Measurements from ENCODE around the gene LTBP2. TPM values are rescaled to one million over a fixed set of nuclear protein-coding genes. Genes with fewer than 3 reads are reported as not detected.

Gene LTBP2
- total RNA-seq = 39.5 TPM
- long read RNA-seq, partial matches to known transcripts = 55 of 61 reads
- long read RNA-seq, other reads (novel, unspliced or antisense) = 5 of 61 reads

DNA sequence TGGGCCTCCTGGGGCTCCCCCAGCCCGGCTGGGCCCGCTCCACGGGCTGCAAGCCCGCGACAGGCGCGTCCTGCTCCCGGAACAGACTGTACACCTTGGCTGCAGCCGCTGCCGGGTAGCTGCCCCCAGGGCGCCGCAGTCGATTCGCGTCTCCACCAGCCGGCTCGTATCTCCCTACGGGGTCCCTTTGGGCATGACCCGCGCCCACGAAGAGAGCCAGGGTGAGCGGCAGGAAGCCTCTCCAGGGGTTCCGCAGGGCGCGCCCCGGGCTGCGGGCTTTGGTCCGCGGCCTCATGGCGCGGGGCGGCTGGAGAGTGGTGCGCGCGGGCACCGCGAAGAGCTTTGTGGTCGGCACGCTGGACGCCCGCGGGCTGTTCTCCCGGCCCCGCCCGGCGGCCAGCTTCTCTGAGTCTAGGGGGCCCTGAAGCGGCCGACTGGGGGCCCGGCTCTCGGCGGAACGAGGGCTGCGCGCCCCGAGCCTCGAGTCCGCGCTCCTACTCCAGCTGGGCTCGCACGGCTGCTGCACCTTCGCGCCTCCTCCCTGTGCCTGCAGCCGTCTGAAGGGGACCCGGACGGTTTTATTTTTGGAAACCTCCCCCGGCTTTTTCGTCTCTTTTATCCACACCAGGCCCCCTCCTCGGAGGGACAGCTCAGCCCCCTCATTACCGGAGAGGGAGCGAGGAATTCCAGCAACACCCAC lies at the start of gene LTBP2:
Gene LTBP2, minus strand, starts transcription at position 588 of the 700 bp plus-strand sequence. Its CDS starts 293 bp downstream, at position 295.
- ATAC-seq = peak; percentile 30 to 53
- peak within 1 kb of the TSS; percentile 71 for H3K4me3 ChIP-seq
- intact Hi-C loops (cut with DNase I) = no loop called here
- TF ChIP-seq, protein P1, sequence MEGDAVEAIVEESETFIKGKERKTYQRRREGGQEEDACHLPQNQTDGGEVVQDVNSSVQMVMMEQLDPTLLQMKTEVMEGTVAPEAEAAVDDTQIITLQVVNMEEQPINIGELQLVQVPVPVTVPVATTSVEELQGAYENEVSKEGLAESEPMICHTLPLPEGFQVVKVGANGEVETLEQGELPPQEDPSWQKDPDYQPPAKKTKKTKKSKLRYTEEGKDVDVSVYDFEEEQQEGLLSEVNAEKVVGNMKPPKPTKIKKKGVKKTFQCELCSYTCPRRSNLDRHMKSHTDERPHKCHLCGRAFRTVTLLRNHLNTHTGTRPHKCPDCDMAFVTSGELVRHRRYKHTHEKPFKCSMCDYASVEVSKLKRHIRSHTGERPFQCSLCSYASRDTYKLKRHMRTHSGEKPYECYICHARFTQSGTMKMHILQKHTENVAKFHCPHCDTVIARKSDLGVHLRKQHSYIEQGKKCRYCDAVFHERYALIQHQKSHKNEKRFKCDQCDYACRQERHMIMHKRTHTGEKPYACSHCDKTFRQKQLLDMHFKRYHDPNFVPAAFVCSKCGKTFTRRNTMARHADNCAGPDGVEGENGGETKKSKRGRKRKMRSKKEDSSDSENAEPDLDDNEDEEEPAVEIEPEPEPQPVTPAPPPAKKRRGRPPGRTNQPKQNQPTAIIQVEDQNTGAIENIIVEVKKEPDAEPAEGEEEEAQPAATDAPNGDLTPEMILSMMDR (IDR thresholded peaks at IDR 0.05) = no peak
- no peaks in the 10 kb centered on the region for H3K36me3 ChIP-seq
- no peaks in the 10 kb centered on the region for H3K9me3 ChIP-seq
- peaks cover 24% of the 10 kb centered on the region for H3K27me3 ChIP-seq (ENCODE audit: low read depth)
- peaks cover 31% of the 10 kb centered on the region for H3K4me1 ChIP-seq
- peak within 1 kb of the TSS; percentile 53 for H3K27ac ChIP-seq
- no peak for DNase-seq

DNA sequence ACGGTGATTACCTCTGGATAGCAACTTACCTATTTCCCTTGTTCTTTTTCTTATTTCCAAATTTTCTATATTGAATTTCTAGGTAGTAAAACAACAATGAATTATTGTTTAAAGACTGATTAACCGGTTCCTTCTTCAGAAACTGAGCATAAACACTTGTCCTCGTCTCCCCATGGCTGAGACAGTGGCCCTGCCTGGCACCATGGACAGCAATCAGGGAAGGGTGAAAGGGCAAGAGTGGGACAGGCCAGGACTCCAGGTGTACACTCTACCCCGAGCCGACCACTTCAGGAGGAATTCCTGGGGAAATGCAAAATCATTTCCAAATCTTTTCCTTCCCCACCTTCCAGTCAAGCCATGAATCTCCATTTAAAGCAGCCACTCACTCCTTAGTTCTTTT lies 48.8 kb upstream of the LTBP2 start:
- Histone ChIP-seq H3K36me3 (peaks cover 82% of the 10 kb centered on the region), H3K4me3 (no peak overlapping the region), H3K27ac (no peak overlapping the region), H3K27me3 (ENCODE audit: low read depth) (no peaks in the 10 kb centered on the region), H3K4me1 (no peaks in the 10 kb centered on the region), H3K9me3 (no peaks in the 10 kb centered on the region)
- DNase-seq (no peak), ATAC-seq (no peak)
- intact Hi-C loops (cut with DNase I) = no loop called here
- TF ChIP-seq, protein P1 (IDR thresholded peaks at IDR 0.05) = no peak

DNA sequence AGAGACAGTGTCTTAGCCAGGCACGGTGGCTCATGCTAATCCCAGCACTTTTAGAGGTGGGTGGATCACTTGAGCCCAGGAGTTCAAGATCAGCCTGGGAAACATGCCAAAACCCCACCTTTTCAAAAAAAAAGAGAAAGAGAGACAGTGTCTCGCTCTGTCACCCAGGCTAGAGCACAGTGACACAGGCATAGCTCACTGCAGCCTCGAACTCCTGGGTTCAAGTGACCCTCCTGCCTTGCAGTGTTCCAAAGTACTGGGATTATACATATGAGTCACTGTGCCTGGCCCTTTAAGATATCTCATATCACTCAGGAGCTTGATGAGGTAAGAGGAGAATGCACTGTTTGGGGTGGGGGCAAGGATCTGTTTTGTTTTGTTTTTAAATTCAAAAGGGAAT lies 48.1 kb upstream of the LTBP2 start:
- Histone ChIP-seq H3K4me3 (no peak overlapping the region), H3K27me3 (ENCODE audit: low read depth) (no peaks in the 10 kb centered on the region), H3K27ac (no peak overlapping the region), H3K9me3 (no peaks in the 10 kb centered on the region), H3K4me1 (peaks cover 3% of the 10 kb centered on the region), H3K36me3 (peaks cover 75% of the 10 kb centered on the region)
- TF ChIP-seq, protein P1 (IDR thresholded peaks at IDR 0.05) = no peak
- intact Hi-C loops (cut with DNase I) = no loop called here
- ATAC-seq (no peak), DNase-seq (no peak)

DNA sequence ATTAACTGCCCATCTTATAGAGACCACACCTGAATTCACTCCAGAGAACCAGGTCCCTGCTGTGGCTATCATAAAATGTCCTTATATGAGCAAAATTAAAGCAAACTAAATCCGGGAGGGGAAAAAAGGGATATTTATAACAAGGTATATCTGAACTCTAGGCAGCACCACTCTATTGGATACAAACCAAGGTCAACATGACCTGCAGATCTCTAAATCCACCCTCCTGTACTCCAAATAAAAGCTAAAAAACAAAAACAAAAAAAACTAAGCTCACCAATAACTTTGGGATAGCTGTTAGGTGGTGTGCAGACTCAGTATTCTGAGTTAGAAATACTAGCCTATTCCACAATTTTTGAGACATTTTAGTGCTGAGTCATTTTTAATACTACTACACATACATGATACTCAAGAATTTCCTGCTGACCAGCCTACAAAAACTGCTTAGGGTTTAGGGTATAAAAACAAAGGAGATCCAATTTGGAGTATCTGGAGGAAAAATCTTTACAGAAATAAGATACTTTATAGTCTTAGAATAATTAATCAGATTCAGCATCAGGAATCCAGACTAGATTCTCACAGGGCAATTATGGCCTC lies 46.6 kb upstream of the LTBP2 start:
- no peak for DNase-seq
- H3K27me3 ChIP-seq (ENCODE audit: low read depth) = no peaks in the 10 kb centered on the region
- peaks cover 60% of the 10 kb centered on the region for H3K36me3 ChIP-seq
- ATAC-seq = no peak
- H3K4me1 ChIP-seq = peaks cover 7% of the 10 kb centered on the region
- intact Hi-C loops (cut with DNase I) = no loop called here
- no peaks in the 10 kb centered on the region for H3K9me3 ChIP-seq
- TF ChIP-seq, protein P1 (IDR thresholded peaks at IDR 0.05) = no peak
- H3K27ac ChIP-seq = no peak overlapping the region
- H3K4me3 ChIP-seq = no peak overlapping the region

DNA sequence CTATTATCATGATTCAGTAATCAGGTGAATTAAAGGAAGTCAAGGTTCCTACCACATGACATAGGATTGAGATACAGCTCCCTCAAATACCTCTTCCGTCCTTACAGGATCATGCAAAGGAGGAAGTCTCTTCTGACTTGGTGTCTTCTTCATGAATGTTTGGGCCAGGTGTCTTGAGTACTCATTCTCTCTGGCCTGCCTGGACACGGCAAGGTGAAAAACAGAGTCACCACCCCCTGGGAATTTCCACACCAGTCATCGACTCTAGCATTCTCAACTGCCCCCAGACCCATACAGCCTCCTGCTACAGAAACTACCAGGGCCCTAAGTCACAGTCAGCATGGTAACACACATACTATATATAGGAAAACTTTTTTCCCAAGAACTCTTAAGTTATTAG lies 44.9 kb upstream of the LTBP2 start:
- Histone ChIP-seq H3K4me3 (no peak overlapping the region), H3K4me1 (peaks cover 7% of the 10 kb centered on the region), H3K9me3 (no peaks in the 10 kb centered on the region), H3K27ac (no peak overlapping the region), H3K36me3 (peaks cover 43% of the 10 kb centered on the region), H3K27me3 (ENCODE audit: low read depth) (no peaks in the 10 kb centered on the region)
- intact Hi-C loops (cut with DNase I) = no loop called here
- TF ChIP-seq, protein P1 (IDR thresholded peaks at IDR 0.05) = no peak
- ATAC-seq (no peak), DNase-seq (no peak)

Measured in lower lobe of right lung (tissue), 2 donors.